HFF-Myc (cell line): ENCODE results near the gene ARHGEF38.

Experiments used
- DNase-seq: peaks from one replicate; pipeline ENCODE4 v3.0.0-alpha.2; 2011; ENCODE audit warnings: low read depth; ENCODE audit errors: extremely low read depth
- H3K4me3 ChIP-seq: replicated peaks from 2 replicates; pipeline ENCODE4 v1.5.1; 2011; ENCODE audit warnings: low read depth, mild to moderate bottlenecking, control low read depth, low read length
- CTCF ChIP-seq: IDR thresholded peaks from 2 replicates; pipeline ENCODE4 v1.5.1; 2012; ENCODE audit warnings: mild to moderate bottlenecking, low read depth, low read length, control low read depth; ENCODE audit errors: missing control alignments

Gene ARHGEF38

GRCh38 chr4:105543346-105543745 lies 9.1 kb upstream of the ARHGEF38 start:
- no peak overlapping the region for H3K4me3 ChIP-seq
- no peak for DNase-seq
- TF ChIP-seq CTCF, result no peak

GRCh38 chr4:105543881-105544280 lies 8.5 kb upstream of the ARHGEF38 start:
- no peak overlapping the region for H3K4me3 ChIP-seq
- no peak for TF ChIP-seq CTCF

GRCh38 chr4:105544520-105545286 lies 7.7 kb upstream of the ARHGEF38 start:
- DNase-seq, result no peak
- no peak for TF ChIP-seq CTCF
- H3K4me3 ChIP-seq, result no peak overlapping the region

More at GRCh38 chr4:105543881-105544280, 8.5 kb upstream of the ARHGEF38 start:
- DNase-seq, result no peak

DNA sequence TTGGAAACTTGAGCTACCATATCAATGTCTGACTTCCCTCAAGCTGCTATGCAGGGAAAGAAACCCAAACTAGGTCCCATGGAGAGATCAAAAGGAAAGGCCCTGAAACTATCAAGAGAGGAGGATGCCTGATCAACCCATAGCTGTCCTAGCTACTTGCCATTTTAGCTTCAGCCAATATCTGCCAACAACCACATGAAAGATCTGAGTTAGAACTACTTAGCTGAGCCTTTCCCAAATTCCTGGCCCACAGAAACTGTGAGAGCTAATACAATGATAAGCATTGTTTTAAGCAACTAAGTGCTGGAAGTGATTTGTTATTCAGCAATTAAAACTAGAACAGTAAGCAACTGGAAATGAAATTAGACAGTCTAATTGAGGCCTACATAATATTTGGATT lies 6.3 kb upstream of the ARHGEF38 start:
- H3K4me3 ChIP-seq, result no peak overlapping the region
- no peak for DNase-seq
- no peak for TF ChIP-seq CTCF

DNA sequence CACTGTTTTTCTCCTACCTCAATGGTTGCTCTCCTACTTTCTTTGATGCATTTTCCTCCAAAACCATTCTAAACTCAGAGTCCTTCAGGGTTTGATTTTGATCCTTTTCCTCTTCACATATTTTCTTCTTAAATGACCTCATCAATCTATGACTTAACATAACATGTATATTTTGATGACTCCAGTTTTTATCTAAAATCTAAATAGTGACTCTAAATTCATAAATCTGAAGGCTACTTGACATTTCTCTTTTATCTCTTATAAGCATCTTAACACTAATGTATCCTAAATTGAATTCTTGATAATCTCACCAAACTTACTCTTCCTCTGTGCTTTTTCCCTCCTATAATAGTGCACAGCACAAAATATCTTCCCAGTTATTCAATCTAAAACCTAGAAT lies 4.7 kb upstream of the ARHGEF38 start:
- DNase-seq, result no peak
- no peak overlapping the region for H3K4me3 ChIP-seq
- no peak for TF ChIP-seq CTCF

DNA sequence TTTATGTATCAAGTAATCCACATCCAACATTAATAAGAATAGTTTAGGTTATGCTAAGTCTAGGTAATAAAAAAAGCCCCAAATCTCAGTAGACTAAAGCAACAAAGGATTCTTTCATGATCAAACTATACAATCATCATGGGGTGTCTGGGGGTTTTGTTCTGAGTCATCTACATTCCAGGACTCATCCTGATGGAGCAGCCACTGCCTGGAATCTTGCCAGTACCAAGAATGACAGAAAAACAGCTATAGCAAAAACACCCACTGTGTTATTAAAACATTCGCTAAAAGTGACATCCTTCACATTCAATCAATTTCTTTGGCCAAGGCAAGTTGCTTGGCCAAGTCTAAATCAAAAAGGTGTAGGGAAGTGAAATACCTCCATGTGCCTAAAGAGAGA lies 3.9 kb upstream of the ARHGEF38 start:
- TF ChIP-seq CTCF, result no peak

DNA sequence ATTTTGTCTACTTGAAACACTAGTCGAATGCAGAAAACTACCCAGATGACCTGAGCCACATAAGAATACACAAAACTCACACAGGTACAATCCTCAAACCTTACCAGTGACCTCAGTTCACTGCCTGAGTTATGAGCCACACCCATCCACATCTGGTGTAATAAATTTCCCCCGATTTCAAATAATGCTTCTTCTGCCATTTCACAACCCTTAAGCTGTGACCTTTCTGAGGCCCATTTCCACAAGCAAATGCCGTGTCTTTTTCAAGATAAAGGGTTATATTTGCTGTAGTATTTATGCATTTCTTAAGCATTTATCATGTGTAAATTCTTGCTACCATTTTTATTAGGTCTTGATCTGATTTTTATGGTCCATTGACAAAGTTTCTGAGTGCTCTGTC lies 1.8 kb upstream of the ARHGEF38 start:
- no peak for TF ChIP-seq CTCF
- DNase-seq, result no peak
- H3K4me3 ChIP-seq, result no peak overlapping the region

More for the DNA sequence above, 3.9 kb upstream of the ARHGEF38 start:
- H3K4me3 ChIP-seq, result no peak overlapping the region
- DNase-seq, result no peak
